Body of pancreas (tissue), 4 donors: ENCODE results near the gene AFG3L2.

Source experiments
- POLR2A ChIP-seq, 3 donors: fragments of 450-650 bp; IDR thresholded peaks; one replicate each; pipeline ENCODE4 v1.6.1; 2016; ENCODE audit warnings: antibody characterized with exemption in 3 of 3, mild to moderate bottlenecking in 2 of 3
- TF ChIP-seq, protein P1 (sequence below), 7 experiments: fragments of 450-650 bp in 4 of 7; fragments of 200-600 bp in 3 of 7; sonication (generic) in 3 of 7; IDR thresholded peaks; one replicate each; pipeline ENCODE4 v1.5.1; 2016 to 2019; ENCODE audit warnings: antibody characterized with exemption in 7 of 7

DNA sequence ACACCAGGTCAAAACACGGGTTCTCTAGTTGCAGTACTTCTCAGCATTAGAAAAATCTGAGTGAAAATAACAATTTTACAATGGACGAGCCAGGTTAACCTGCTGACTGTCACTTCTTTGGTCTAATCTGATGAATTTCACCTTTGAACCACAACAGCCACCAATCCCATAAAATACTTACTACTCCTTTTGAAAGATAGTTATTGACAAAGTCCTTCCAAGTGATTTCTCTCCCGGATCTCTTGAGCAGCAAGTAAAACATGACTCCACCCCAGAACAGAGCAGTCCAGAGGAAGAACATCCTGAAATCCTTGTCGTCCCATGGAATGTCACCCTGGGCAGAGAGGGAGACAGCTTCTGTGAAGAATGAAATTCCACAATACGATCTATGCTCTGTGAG is 10.2 kb downstream of the AFG3L2 start:
- TF ChIP-seq POLR2A (IDR thresholded peaks at IDR 0.05): no peak
- TF ChIP-seq, protein P1, sequence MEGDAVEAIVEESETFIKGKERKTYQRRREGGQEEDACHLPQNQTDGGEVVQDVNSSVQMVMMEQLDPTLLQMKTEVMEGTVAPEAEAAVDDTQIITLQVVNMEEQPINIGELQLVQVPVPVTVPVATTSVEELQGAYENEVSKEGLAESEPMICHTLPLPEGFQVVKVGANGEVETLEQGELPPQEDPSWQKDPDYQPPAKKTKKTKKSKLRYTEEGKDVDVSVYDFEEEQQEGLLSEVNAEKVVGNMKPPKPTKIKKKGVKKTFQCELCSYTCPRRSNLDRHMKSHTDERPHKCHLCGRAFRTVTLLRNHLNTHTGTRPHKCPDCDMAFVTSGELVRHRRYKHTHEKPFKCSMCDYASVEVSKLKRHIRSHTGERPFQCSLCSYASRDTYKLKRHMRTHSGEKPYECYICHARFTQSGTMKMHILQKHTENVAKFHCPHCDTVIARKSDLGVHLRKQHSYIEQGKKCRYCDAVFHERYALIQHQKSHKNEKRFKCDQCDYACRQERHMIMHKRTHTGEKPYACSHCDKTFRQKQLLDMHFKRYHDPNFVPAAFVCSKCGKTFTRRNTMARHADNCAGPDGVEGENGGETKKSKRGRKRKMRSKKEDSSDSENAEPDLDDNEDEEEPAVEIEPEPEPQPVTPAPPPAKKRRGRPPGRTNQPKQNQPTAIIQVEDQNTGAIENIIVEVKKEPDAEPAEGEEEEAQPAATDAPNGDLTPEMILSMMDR (IDR thresholded peaks at IDR 0.05): no peak
